ENCODE data around the gene ARID2. TPM values are rescaled to one million over a fixed set of nuclear protein-coding genes. Genes with fewer than 3 reads are reported as not detected.
A peak's percentile ranks its signal among the peaks of the same experiment; 100 is the strongest.

Gene ARID2
- total and polyA plus RNA-seq, 9 of the 15 experiments (the other 6 are each of a cell fraction or from before 2014, with no cell fraction given), result 13.4 to 41.6 (median 29.4) TPM

GRCh38 chr12:45728630-45729232 lies 775 bp upstream of the ARID2 start (continued):
- no peak for TF ChIP-seq TCF15 (CRISPR knock-in tag; IDR thresholded peaks at IDR 0.05)
- TF ChIP-seq BRCA1 (IDR thresholded peaks at IDR 0.05), result no peak
- TF ChIP-seq BRCA1 (CRISPR knock-in tag; IDR thresholded peaks at IDR 0.05), result no peak
- TF ChIP-seq POLR2A (conservative IDR thresholded peaks at IDR 0.05), result peak; percentile 95
- peak; percentile 43 to 61 for TF ChIP-seq RAD21 (CRISPR knock-in tag; conservative IDR thresholded peaks at IDR 0.05 in 1 of 2, IDR thresholded peaks at IDR 0.05 in 1 of 2)
- TF ChIP-seq KAT7 (CRISPR knock-in tag; IDR thresholded peaks at IDR 0.05; ENCODE audit: borderline replicate concordance), result peak; percentile 98; the same call in 1 of the 2 replicates
- peak; percentile 95 for TF ChIP-seq CCNT2 (IDR thresholded peaks at IDR 0.05; ENCODE audit: borderline replicate concordance, extremely low read depth, insufficient read length, low read depth, low read length)
- 0 out of 2 replicates have a peak, but pooled peaks have one; percentile 27 for TF ChIP-seq CHD2 (IDR thresholded peaks at IDR 0.05; ENCODE audit: low read depth, low read length)
- TF ChIP-seq ZNF639 (CRISPR knock-in tag; conservative IDR thresholded peaks at IDR 0.05 in 1 of 2, IDR thresholded peaks at IDR 0.05 in 1 of 2), result peak in 1 of 2 experiments; percentile 97; a peak in 2 of 4 replicates
- peak; percentile 93 for TF ChIP-seq ETV1 (tag; conservative IDR thresholded peaks at IDR 0.05; ENCODE audit: low read depth)
- TF ChIP-seq SMAD3 (CRISPR knock-in tag; conservative IDR thresholded peaks at IDR 0.05), result 0 out of 2 replicates have a peak, but pooled peaks have one; percentile 31
- no peak for TF ChIP-seq ZFP91 (CRISPR knock-in tag; IDR thresholded peaks at IDR 0.05)
- peak; percentile 91 for TF ChIP-seq SP1 (CRISPR knock-in tag; IDR thresholded peaks at IDR 0.05)
- TF ChIP-seq ELF1 (tag; IDR thresholded peaks at IDR 0.05), result peak; percentile 86
- peak; percentile 75 for TF ChIP-seq GTF2E2 (tag; IDR thresholded peaks at IDR 0.05)
- TF ChIP-seq ETV5 (CRISPR knock-in tag; IDR thresholded peaks at IDR 0.05; ENCODE audit: low read depth), result peak; percentile 94
- no peak for TF ChIP-seq ATF3 (IDR thresholded peaks at IDR 0.05)
- peak; percentile 78; the same call in 1 of the 2 replicates for TF ChIP-seq ATF3 (CRISPR knock-in tag; conservative IDR thresholded peaks at IDR 0.05)
- TF ChIP-seq CC2D1A (IDR thresholded peaks at IDR 0.05), result peak; percentile 75; the same call in 1 of the 2 replicates
- peak; percentile 88 for TF ChIP-seq ZBTB2 (IDR thresholded peaks at IDR 0.05)
